Smooth muscle cell (in vitro differentiated cells): ENCODE data around the gene PACRG. TPM values are rescaled to one million over a fixed set of nuclear protein-coding genes. Genes with fewer than 3 reads are reported as not detected.
A peak's percentile ranks its signal among the peaks of the same experiment; 100 is the strongest.

ENCODE experiments used
- DNase-seq: peaks from one replicate; lab custom pipeline; 2025; ENCODE audit not compliant: unreplicated experiment; lab: John Stamatoyannopoulos, UW
- H2AFZ ChIP-seq: fragments of 200-600 bp; sonication (generic); 2 replicates; pipeline ENCODE4 v1.6.0; 2016; ENCODE audit warnings: antibody characterized with exemption, low read depth, mild to moderate bottlenecking
- H3F3A ChIP-seq: fragments of 200-600 bp; sonication (generic); 2 replicates; pipeline ENCODE4 v1.6.0; 2017; ENCODE audit warnings: antibody characterized with exemption, low read depth
- H3K27ac ChIP-seq: fragments of 200-600 bp; sonication (generic); 2 replicates; pipeline ENCODE4 v1.5.1; 2016; ENCODE audit warnings: low read depth, mild to moderate bottlenecking
- H3K27me3 ChIP-seq: fragments of 200-600 bp; sonication (generic); 2 replicates; pipeline ENCODE4 v1.6.1; 2016; ENCODE audit warnings: low read depth, mild to moderate bottlenecking
- H3K36me3 ChIP-seq: fragments of 200-600 bp; sonication (generic); 2 replicates; pipeline ENCODE4 v1.5.1; 2016; ENCODE audit warnings: low read depth
- H3K4me1 ChIP-seq: fragments of 200-600 bp; sonication (generic); 2 replicates; pipeline ENCODE4 v1.5.1; 2016; ENCODE audit warnings: low read depth
- H3K4me2 ChIP-seq: fragments of 200-600 bp; sonication (generic); 2 replicates; pipeline ENCODE4 v1.6.0; 2016; ENCODE audit warnings: mild to moderate bottlenecking
- H3K4me3 ChIP-seq: fragments of 200-600 bp; sonication (generic); 2 replicates; pipeline ENCODE4 v1.5.1; 2016; ENCODE audit warnings: mild to moderate bottlenecking
- H3K79me2 ChIP-seq: fragments of 200-600 bp; sonication (generic); 2 replicates; pipeline ENCODE4 v1.6.0; 2016; ENCODE audit warnings: low read depth, mild to moderate bottlenecking
- H3K9ac ChIP-seq: fragments of 200-600 bp; sonication (generic); 2 replicates; pipeline ENCODE4 v1.6.0; 2016; ENCODE audit warnings: low read depth
- H3K9me3 ChIP-seq: fragments of 200-600 bp; sonication (generic); replicated peaks from 2 replicates; pipeline ENCODE4 v1.5.1; 2016; ENCODE audit warnings: low read depth
- H4K20me1 ChIP-seq: fragments of 200-600 bp; sonication (generic); 2 replicates; pipeline ENCODE4 v1.6.0; 2016; ENCODE audit warnings: low read depth
- WGBS: methylation state at CpG from one replicate; pipeline ENCODE4 v1.1.7; 2016; ENCODE audit warnings: low lambda C conversion rate; 5-methylcytosine and 5-hydroxymethylcytosine counted together
- polyA plus RNA-seq: library from polyadenylated mRNA; unstranded; fragments of >200 nt; fragmentation: Nextera tagmentation; extraction: Ambion mirVana; gene quantifications from 2 replicates; pipeline ENCODE4 v1.2.1, GENCODE V29; 2016
- total RNA-seq: library from RNA; depleted of rRNA; stranded (reverse); fragments of >200 nt; gene quantifications from 2 replicates; pipeline ENCODE4 v1.2.3, GENCODE V29; 2014
- TF ChIP-seq, protein P1 (sequence below): fragments of 200-600 bp; sonication (generic); IDR thresholded peaks from 2 replicates; pipeline ENCODE4 v1.5.1; 2017; ENCODE audit warnings: borderline replicate concordance, mild to moderate bottlenecking, antibody characterized with exemption; ENCODE audit not compliant: insufficient read depth, poor library complexity, severe bottlenecking

PACRG gene
- total and polyA plus RNA-seq, 2 experiments from 2014 or later, result not detected

DNA sequence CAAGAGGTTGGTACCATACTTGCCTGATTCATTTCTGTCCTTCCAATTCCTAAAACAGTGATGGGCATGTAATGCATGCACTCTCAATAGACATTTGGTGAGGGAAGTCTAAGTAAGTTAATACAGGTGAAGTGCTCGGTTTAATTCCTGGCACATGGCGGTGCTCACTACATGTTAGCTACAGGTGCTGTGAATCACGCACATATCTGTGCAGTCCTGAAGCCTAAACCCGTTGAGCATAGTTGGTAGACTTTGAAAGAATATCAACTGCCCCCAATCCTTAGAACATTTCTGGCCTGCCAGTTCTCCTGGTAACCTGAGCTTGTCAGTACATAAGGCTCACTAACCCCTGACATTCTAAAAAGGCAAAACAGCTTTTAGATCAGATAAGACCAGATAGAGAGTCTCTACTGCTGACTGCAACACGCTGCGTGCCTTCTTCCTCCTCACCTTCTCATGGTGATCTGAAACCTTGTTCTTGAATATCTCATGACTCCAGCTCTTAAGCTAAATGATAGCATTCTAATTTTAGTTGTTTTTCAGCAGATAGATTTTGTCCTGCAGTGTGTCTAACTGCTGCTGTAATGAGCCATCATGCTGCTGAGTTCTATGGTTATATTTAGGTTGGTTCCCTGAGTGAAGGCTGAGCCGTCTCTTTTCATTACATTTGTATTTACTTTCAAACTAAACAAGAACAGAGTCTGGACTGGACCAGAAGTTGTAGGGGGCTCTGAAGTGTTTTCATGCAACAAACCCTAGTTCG is 358.3 kb downstream of the PACRG start:
- Histone ChIP-seq H3K4me1 (peaks cover 7% of the 10 kb centered on the region), H3K27me3 (no peaks in the 10 kb centered on the region), H3K4me3 (no peak overlapping the region), H2AFZ (peak overlapping the region; percentile 54), H3K9ac (peak overlapping the region; percentile 31), H3F3A (no peaks in the 10 kb centered on the region), H3K79me2 (no peaks in the 10 kb centered on the region), H3K36me3 (no peaks in the 10 kb centered on the region), H3K4me2 (peak overlapping the region; percentile 69), H3K27ac (peak overlapping the region; percentile 75), H3K9me3 (no peaks in the 10 kb centered on the region), H4K20me1 (no peaks in the 10 kb centered on the region)
- DNase-seq, result no peak
- TF ChIP-seq, protein P1, sequence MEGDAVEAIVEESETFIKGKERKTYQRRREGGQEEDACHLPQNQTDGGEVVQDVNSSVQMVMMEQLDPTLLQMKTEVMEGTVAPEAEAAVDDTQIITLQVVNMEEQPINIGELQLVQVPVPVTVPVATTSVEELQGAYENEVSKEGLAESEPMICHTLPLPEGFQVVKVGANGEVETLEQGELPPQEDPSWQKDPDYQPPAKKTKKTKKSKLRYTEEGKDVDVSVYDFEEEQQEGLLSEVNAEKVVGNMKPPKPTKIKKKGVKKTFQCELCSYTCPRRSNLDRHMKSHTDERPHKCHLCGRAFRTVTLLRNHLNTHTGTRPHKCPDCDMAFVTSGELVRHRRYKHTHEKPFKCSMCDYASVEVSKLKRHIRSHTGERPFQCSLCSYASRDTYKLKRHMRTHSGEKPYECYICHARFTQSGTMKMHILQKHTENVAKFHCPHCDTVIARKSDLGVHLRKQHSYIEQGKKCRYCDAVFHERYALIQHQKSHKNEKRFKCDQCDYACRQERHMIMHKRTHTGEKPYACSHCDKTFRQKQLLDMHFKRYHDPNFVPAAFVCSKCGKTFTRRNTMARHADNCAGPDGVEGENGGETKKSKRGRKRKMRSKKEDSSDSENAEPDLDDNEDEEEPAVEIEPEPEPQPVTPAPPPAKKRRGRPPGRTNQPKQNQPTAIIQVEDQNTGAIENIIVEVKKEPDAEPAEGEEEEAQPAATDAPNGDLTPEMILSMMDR, result no peak
- WGBS, result 70% methylated on average over 8 of the region's 8 CpGs

DNA sequence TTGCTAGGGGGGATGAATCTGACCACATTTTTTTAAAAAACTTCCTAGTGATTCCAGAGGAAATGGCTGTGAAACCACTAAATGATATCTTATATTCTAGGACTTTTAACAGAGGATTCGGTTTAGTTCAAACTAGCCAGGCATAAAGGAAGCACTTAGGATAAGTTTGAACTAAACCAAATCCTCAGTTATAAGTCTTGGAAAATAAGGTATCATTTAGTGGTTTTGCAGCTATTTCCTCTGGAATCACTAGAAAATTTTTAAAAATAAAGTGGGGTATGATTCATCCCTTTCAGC is 358.8 kb downstream of the PACRG start:
- Histone ChIP-seq H4K20me1 (no peaks in the 10 kb centered on the region), H3K4me3 (no peak overlapping the region), H3K9ac (no peak overlapping the region), H3K36me3 (no peaks in the 10 kb centered on the region), H3K4me2 (peak overlapping the region; percentile 69), H3F3A (no peaks in the 10 kb centered on the region), H3K4me1 (peaks cover 7% of the 10 kb centered on the region), H2AFZ (no peak overlapping the region), H3K27me3 (no peaks in the 10 kb centered on the region), H3K79me2 (no peaks in the 10 kb centered on the region), H3K27ac (peak overlapping the region; percentile 75), H3K9me3 (no peaks in the 10 kb centered on the region)
- TF ChIP-seq, protein P1, result no peak
- no peak for DNase-seq
- WGBS, result 55% methylated on average over 1 of the region's 1 CpG

DNA sequence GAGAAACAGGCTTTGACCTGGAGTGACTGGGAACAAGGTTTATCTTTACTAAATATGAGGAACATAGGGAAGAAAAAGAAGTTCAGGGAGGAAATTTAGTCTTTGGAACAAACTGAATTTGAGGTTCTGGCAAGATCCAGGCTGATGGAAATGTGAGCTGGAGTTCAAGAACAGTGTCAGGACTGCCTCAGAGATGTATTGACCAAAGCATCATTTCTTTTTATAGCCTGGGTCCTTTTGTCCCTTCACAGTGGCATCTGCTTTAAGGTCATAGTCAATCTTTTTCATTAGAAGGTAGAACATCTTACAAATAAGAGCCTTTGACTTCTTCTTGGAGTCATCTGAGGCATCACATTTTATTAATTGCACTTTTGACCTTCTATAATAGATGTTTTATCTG is 360.2 kb downstream of the PACRG start:
- Histone ChIP-seq H3K4me1 (peaks cover 7% of the 10 kb centered on the region), H3K36me3 (no peaks in the 10 kb centered on the region), H3K4me2 (no peak overlapping the region), H3K27me3 (no peaks in the 10 kb centered on the region), H3K9ac (no peak overlapping the region), H4K20me1 (no peaks in the 10 kb centered on the region), H2AFZ (no peak overlapping the region), H3K4me3 (no peak overlapping the region), H3K27ac (no peak overlapping the region), H3K79me2 (no peaks in the 10 kb centered on the region), H3F3A (no peaks in the 10 kb centered on the region), H3K9me3 (no peaks in the 10 kb centered on the region)
- TF ChIP-seq, protein P1, result no peak
- no peak for DNase-seq

DNA sequence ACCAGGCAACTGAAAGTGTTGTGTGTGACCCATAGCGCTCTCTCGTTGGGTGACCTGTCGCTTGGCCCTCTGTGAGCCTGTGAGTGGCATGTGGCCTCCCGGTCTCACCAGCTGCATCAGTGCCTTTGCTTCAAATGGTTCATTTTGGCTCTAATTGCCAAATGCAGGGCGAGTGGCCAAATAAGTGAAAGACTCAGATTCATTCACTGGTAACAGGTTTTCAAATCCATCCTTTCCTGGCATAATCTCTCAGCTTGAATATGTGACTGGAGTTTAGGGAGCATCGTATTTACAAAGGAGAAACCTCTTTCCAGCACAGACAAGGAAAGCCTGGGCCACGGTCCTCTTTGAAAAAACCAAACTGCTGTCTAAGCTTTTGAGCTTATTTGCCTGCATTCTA is 365.1 kb downstream of the PACRG start:
- Histone ChIP-seq H3K4me3 (no peak overlapping the region), H3K79me2 (no peaks in the 10 kb centered on the region), H3K4me2 (no peak overlapping the region), H3K36me3 (no peaks in the 10 kb centered on the region), H3F3A (no peaks in the 10 kb centered on the region), H3K4me1 (no peaks in the 10 kb centered on the region), H3K9me3 (no peaks in the 10 kb centered on the region), H3K9ac (no peak overlapping the region), H4K20me1 (no peaks in the 10 kb centered on the region), H3K27me3 (no peaks in the 10 kb centered on the region), H2AFZ (no peak overlapping the region), H3K27ac (no peak overlapping the region)
- DNase-seq, result no peak
- TF ChIP-seq, protein P1, result no peak
- WGBS, result 90% methylated on average over 7 of the region's 7 CpGs
